NCI-H2171 (cell line): ENCODE data around the gene DSCAML1.

Experiments used
- DNase-seq: peaks from one replicate; lab custom pipeline; 2025; lab: John Stamatoyannopoulos, UW

The DSCAML1 gene, protein sequence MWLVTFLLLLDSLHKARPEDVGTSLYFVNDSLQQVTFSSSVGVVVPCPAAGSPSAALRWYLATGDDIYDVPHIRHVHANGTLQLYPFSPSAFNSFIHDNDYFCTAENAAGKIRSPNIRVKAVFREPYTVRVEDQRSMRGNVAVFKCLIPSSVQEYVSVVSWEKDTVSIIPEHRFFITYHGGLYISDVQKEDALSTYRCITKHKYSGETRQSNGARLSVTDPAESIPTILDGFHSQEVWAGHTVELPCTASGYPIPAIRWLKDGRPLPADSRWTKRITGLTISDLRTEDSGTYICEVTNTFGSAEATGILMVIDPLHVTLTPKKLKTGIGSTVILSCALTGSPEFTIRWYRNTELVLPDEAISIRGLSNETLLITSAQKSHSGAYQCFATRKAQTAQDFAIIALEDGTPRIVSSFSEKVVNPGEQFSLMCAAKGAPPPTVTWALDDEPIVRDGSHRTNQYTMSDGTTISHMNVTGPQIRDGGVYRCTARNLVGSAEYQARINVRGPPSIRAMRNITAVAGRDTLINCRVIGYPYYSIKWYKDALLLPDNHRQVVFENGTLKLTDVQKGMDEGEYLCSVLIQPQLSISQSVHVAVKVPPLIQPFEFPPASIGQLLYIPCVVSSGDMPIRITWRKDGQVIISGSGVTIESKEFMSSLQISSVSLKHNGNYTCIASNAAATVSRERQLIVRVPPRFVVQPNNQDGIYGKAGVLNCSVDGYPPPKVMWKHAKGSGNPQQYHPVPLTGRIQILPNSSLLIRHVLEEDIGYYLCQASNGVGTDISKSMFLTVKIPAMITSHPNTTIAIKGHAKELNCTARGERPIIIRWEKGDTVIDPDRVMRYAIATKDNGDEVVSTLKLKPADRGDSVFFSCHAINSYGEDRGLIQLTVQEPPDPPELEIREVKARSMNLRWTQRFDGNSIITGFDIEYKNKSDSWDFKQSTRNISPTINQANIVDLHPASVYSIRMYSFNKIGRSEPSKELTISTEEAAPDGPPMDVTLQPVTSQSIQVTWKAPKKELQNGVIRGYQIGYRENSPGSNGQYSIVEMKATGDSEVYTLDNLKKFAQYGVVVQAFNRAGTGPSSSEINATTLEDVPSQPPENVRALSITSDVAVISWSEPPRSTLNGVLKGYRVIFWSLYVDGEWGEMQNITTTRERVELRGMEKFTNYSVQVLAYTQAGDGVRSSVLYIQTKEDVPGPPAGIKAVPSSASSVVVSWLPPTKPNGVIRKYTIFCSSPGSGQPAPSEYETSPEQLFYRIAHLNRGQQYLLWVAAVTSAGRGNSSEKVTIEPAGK (N-terminal part only)

DNA sequence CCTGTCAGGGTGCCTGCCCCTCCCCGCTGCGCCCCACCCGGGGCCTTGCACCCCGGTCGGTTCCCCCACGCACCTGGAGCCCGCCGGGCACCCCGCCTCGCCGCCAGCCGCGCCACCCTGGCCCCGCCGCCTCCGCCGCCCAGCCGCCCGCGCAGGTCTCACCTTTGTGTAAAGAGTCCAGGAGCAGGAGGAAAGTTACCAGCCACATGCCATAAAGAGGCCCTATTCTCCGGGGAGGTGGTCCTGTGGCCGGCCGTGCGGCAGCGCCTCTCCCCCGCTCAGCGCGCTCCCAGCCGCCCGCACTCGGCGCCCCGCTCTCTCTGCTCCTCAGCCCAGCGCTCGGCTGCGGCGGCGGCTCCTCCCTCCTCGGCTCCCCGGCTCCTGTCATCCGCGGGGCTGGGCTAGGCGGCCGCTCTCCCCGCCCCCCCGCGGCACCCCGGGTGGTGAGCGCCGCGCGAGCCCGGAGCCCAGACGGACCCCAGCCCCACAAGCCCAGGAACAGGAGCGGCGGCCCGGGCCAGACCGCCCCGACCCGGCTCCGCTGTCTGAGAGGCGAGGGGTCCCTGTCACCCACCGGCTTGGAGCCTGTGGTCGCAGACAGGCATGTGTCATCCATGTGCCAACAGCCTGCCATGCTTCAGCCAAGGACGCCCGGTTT, at the start of gene DSCAML1:
Gene DSCAML1, minus strand, starts transcription at position 345 of the 658 bp plus-strand sequence. Its CDS starts 137 bp downstream, at position 208.
- DNase-seq = no peak

DNA sequence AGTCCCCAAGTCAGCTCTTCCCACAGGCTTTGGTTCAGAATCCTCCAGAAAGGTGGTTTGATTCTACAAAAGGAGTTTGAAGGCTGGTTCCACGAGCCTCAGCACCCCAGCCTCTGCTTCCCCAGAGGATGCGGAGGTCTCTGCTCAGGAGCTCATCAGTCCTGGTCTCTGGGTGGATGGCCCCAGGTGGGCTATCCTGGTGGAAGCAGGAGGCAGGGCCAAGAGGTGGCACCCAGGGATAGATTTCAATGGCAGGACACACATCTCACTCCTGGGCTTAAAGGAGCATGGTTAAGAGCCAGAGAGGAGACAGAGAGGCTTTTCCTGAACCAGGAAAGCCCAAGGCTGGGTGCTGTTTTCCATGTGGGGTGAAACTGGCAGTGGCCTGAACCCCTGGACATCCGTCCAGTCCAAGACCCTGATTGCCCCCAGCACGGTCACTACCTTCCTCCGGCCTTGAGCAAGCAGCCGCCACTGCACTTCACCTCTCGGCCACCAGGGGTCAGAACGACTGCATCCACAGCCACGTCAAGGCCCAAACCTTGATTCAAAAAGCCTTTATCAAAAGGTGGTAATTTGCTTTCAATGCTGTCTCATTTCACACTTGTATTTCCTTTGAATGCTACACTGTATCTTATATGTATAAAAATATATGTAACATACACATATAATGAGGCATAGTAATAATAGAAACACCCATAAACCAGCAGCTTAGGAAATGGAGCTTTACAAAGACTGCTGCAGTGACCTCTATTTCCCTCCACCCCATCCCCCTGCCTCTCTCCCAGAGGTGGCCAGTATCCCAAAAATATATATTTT, 46.9 kb upstream of the DSCAML1 start:
- no peak for DNase-seq

DNA sequence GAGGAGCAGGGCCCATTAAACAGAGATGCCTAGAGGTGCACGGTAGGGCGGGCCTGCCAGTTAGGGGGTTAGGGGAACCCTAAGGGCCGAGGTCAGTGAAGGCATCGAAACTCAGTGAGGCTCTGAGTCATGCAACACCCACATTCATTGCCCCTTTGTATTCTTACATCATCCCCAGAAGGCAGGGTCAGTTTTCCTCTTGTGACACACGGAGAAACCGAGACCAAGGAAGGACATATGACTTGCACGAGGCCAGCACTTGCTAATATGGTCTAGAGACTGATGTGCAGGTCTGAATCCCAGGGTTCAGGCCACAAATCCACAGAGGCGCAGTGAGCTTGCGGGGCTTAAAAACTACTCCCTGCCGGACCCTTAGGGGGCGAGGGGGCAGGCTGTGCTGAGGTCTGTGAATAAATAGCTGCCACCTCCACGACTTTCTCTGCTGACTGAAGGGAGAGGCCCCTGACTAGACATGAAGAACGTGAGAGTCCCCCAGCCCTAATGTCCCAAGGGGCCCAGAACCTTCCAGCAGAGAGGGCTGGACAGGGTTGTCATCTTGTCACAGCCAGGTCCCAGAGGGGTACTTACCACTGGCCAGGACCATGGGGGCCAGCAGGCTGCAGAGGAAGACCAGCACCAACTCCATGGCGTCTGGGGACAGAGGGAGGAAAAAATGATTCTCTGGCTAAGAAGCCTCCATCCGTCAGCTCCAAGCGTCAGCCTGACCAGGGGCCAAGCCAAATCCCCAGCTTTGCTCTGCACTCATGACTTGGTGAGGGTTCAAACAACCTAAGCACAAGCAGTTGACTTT, 45.3 kb upstream of the DSCAML1 start:
- DNase-seq = no peak

DNA sequence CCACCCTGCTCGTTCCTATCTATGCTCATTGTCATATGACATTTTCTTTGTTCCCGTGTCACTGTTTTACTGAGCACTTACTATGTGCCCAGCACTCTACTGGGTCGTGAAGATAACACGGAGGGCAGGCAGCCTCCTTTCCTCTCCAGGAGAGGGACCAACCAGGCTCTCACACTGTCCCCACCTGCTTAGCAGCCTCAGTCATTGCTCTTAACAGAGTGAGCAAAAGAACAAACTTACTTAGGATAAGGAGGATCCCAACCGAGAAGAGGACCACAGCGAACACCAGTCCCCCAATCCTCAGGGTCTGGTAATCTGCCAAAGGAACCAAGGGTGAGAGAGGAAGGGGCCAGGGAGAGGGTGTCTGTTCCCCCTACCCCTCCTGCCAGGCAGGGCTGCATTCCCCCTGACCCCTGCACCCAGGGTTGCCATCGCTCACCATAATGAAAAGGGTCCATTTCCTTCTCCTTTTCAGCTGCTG, 44.6 kb upstream of the DSCAML1 start:
- DNase-seq = no peak

DNA sequence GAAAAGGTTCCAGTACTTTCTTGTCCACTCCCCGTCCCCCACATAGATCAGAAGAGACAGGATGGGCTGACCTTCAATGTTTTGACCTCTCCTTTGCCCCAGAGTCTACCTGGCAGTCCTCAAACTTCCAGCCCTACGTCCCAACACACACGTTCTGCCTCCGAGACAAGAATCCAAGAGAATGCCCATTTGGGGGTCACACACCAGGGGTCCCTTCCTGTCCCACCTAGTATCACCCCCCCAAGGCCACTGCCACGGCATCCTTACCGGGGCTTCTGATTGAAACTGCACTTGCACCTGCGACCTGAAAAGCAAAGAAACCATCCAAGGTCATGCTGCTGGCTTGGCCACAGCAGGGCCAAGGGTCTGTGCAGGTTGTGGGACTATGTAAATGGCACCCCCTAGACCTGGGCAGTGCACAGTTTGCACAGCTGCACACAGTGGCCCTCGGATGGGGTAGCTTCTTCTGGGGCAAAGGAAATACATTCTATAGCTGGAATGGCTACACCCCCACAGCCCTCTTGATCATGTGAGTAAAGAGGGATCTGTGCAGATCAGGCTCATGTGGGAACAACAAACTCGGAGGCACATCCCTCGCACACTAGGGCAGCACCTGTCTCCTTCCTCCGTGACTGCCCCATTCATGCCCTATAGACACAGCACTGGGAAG, 44.0 kb upstream of the DSCAML1 start:
- DNase-seq = no peak

DNA sequence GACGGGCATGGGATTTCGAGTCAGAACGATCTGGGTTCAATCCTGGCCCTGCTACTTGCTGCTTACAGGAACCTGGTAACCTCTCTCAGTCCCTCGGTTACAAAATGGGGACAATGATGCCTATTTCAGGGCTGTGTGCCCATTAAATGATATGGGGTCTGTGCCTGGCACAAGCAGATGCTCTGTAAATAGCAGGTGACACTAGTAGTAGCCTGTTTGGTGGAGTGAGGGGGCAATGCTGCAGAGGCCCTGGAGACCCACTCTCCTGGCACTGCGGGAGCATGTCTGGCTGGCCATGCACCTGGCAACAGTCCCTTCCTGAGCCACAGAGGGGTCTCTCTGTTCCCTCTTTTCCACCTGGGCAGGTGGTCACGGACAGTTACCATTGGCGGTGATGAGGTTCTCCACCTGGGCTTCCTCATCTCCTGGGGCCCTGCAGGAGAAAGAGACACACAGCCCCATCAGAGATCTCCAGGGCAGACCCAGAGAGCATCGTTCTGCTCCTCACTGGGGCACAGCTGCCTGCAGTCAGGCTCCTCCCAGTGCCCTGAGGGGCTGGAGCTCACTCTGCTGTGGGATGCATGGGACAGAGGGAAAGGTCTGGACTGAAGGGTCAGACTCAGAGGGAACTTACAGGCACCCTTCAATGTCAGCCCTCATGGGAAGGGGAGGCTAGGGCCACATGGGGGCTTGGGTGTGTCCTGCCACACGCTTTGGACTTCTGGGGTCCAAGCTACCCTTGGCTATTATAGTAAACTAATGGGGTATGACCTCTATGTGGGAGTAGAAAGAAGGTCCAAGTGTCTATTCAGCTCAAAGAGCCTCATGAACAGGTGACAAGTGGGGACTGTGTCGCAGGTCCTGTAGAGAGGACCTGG, 43.2 kb upstream of the DSCAML1 start:
- DNase-seq = no peak

DNA sequence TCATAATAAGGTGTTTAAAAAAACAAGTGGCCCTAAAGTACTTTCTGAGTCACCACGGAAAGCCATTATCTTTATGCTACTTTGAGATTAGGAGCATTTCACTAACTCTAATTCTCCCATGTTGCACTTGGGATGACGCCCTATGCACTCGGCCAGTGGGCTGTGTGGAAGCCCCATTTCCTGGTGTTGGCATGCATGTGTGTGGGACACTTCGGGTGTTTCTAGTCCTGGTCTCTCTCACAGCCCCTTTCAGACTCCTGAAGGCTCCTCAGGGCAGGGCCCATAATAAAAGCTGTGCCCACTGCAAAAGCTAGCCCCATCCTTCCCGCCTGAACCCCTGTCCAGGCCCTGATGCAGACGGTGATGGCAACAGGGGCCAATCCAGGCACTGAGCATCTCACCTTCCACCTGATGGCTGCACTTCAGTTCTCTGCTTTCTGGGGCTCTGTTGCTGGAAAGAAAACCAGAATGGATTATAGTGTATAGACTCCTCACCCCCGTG, 42.4 kb upstream of the DSCAML1 start:
- no peak for DNase-seq

DNA sequence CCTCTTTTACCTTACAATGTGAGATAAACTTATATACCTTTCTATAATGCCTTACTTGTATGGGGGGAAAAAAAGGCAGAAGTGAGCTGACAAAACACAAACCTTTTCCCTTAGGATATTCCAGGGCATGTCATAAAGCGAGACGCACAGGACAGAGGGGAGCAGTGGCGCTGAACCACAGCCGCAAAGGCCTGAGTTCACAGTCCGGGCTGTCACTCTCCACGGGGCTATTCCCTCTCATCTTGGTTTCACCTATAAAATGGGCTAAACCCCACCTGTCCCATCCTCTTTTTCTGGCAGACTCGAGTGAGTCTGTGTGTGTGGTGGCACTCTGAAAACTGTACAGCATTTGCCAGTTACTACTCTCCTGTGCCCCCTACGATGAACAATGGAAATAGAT, 41.9 kb upstream of the DSCAML1 start:
- no peak for DNase-seq

DNA sequence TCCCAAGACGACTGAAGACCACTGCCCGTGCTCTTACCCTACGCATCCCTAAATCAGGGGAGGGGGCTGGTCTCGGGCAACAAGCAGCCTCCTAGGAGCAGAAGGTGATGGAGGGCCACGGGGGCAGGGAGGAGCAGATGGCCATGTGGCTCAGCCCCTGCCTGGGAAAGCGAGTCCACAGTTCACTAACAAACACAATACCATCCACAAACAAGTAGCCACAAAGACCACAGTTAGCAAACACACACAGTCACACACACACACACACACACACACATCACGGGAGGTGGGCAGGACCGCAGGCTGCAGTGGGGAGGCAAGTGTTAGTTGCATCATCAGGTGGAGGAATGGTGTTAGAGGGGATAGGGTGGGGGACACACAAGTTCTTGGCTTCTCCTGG, 40.8 kb upstream of the DSCAML1 start:
- DNase-seq = no peak

DNA sequence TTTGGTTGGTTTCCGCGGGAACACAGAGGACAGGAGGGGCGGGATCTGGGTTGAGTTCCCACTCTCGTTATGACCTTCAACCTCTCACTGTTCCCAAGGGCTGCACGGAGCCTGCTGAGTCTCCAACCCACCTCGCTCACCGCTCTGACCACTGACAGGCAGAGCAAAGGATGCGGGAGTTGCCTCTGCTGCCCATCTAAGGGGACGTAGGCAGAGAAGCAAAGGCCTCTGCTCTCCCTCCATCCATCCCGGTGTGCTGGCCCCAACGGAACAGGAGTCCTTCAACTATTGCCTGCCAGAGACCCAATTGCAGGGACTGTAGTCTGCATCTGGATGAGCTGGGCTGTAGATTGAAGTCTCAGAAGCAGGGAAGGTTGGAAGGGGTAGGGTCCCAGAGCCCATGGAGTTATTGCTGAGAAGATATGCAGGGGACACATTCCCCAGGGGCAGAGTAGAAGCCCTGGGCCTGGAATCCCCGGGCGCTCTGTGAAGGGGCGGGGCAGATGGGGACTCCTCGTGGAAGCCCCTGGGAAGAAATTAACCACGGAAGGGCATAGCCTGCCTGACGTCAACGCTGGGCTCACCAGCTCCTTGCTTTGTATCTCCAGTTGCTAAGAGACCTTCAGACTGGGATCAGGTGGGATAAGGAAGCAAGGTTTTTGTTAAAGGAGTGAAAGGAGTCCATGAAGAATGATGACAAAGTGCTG, 40.2 kb upstream of the DSCAML1 start:
- DNase-seq = no peak

DNA sequence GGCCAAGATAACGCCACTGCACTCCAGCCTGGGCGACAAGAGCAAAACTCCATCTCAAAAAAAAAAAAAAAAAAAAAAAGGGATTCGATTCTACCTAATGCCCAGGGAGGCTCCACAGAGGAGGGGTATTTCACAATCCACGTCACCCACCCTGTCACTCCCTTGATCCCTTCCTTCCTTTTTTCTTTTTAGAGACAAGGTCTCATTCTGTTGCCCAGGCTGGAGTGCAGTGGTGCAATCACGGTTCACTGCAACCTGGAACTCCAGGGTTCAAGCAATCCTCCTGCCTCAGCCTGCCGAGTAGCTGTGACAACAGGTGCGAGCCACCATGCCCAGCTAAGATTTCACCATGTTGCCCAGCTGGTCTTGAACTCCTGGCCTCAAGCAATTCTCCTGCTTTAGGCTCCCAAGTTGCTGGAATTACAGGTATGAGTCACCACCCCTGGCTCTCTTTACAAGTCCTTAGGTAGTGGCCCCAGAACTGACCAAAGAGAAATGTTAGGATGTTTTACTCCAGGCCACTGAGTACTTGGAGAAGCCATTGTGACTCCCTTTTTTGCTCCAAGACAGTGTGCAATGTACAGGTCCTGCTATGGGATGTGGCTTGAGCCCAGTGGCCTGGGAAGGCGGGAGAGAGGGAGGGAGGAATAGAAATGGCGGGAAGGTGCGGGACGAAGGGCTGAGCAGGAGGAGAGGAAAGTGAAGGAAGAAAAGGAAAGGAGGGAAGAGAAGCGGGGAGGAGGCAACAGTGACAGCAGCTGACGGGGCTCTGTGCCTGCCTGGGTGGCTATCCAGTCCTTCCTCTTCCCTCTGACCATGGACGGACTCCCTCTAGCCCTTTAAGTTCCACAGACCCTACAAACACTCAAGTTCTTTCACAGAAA, 39.3 kb upstream of the DSCAML1 start:
- no peak for DNase-seq

DNA sequence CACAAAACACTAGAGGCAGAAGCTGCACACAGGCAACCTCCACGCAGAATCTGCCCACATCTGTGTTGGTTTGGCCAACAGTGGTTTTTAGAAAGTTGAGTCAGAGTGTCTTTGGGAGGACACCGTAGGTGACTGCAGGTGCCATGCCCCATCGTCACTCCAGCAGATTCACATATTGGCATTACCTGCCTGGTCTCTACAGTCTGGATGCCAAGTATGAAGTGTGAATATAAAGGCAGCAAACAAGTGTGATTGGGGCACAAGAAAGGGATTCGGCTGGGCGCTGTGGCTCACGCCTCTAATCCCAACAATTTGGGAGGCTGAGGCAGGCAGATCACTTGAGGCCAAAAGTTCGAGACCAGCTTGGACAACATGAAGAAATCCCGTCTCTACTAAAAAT, 38.6 kb upstream of the DSCAML1 start:
- no peak for DNase-seq

DNA sequence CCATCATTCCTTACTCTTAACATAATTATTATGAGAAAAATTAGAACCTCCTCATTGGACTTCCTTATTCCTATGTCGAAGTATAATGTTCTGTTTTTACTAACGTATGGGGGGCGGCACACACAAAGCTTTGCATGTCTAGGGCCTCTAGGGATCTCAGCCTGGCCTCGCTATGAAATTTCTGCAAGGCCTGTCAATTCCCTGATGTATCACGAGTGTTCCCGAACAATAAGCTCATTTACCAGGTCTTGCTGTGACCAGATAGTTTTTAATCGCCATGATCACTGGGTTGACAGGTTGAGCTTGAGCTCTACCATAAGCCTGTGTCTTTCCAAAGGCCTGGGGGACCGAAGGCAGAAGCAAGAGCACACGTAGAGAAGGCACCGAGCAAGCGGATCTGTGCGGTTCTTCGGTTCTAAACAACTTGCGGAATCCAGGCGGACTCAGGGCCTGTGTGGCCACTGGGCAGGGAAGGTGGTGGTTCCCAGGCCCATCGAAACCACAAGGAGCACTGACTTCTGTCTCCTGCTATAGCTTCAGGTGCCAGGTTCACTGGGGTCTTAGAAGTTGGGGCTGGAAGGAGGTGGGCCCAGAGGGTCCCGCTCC, 37.9 kb upstream of the DSCAML1 start:
- DNase-seq = no peak

DNA sequence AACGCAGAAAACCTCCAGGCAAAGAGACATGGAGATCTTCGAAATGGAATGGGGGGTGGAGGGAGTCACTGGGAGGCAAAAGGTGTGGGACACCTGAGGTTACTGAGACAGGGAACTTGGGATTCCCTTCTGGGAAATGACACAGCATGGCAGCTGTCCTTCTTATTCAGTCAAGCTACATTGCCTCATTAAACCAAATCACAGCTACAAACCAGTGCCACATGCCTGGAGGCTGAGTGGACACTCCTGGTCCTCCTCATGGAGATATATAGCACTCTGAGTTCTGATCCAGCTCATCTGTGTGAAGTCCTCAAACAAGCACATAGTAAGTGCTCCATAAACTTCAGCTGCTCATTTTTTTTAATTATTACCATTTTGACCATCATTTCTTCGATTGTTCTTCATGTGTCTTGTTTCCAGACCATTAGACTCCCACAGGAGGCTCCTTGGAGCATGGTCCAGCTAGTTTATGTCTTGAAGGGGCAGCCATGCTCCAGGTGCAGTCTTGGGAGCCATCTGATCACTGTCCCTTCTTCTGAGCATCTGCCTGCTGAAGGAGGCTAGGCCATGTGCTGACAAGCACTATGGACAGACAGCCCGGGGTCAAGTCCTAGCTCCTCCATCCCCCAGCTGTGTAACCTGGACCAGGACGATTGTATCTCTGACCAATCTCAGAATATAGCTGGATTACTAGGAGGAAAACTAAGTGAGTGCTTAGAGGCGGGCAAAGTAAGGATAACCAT, 37.2 kb upstream of the DSCAML1 start:
- no peak for DNase-seq

DNA sequence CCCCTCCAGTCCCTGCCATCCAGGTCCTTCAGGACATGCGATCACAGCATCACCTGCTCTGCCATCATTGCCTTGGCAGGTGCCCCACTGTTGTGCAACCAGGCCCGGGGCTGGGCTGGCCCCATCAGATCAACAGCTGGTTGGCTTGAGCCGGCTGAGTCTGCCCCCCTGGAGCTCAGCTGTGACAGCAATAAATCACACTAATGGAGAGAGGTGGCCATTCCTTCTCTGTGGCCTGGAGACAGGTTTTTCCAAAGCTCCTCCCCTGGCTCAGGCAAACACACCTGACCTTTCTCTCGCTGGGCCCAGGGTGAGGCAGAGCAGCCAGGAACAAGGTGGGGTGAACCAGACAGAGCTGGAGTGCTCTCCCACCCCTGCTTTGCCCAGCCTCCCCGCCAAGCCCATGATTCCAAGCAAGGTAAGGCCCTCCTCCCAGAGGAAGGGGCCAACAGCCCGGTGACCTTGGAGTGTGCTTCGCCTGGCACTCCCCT, 36.4 kb upstream of the DSCAML1 start:
- no peak for DNase-seq
